K562 (cell line): ENCODE results near the gene NMNAT3. TPM values are rescaled to one million over a fixed set of nuclear protein-coding genes. Genes with fewer than 3 reads are reported as not detected.

Source experiments
- ATAC-seq: fragments of 200-7000 bp; cut with Tn5 transposase; 3 replicates; pipeline ENCODE4 v1.9.1; 2020; ENCODE audit warnings: moderate library complexity
- BruUV-seq: library from RNA; stranded (reverse); fragments of 400-500 nt; replicated peaks from 2 replicates; lab custom pipeline; 2021; lab: Mats Ljungman, UMichigan
- CTCF ChIA-PET: fragments of 300-600 bp; formaldehyde crosslinking; extraction: SDS; loops from one replicate; lab custom pipeline; 2021; ENCODE audit warnings: low intra/inter-chr PET ratio; lab: Yijun Ruan, JAX
- POLR2A ChIA-PET: fragments of 300-600, 350-650 bp; sonication (Branson Sonifier 250); formaldehyde crosslinking; extraction: SDS; loops from one replicate; lab custom pipeline; 2021; ENCODE audit warnings: antibody characterized with exemption, inconsistent platforms; lab: Yijun Ruan, JAX
- DNase-seq, 4 experiments: peaks; one replicate each; pipeline versions ENCODE4 v3.0.0 to v3.0.0-alpha.2; 2011 to 2018; ENCODE audit warnings: low spot score in 3 of 4, mixed read lengths in 3 of 4; ENCODE audit errors: extremely low read depth in 1 of 4
- FAIRE-seq: peaks from 2 replicates; lab custom pipeline; 2011; peaks lifted over from hg19 to GRCh38; lab: Jason Lieb, UNC
- H2AFZ ChIP-seq: 2 replicates; pipeline ENCODE4 v1.6.0; 2011; ENCODE audit warnings: low read depth, low read length, control low read depth, inconsistent platforms
- H3K27ac ChIP-seq: fragments of 200-600 bp; 3 replicates; pipeline ENCODE4 v1.8.0; 2011; ENCODE audit warnings: low read depth, mild to moderate bottlenecking, control low read depth, inconsistent platforms, low read length, moderate library complexity, mixed read lengths; ENCODE audit errors: extremely low read depth
- H3K27me3 ChIP-seq, 2 experiments: fragments of 300-600 bp in 1 of 2; 2 replicates in 1 of 2; 3 replicates in 1 of 2; pipeline versions ENCODE4 v1.6.0 to v1.8.0; 2011; ENCODE audit warnings: inconsistent platforms in 2 of 2, low read length in 2 of 2, mild to moderate bottlenecking in 1 of 2, mixed read lengths in 1 of 2, moderate library complexity in 1 of 2; ENCODE audit not compliant: control insufficient read depth in 2 of 2, insufficient read depth in 2 of 2
- H3K36me3 ChIP-seq: fragments of 300-600 bp; 3 replicates; pipeline ENCODE4 v1.8.0; 2011; ENCODE audit warnings: mild to moderate bottlenecking, low read length, inconsistent platforms; ENCODE audit not compliant: control insufficient read depth, insufficient read depth
- H3K4me1 ChIP-seq, 2 experiments: fragments of 200-600 bp in 1 of 2; replicated peaks in 1 of 2; 2 replicates in 1 of 2; 3 replicates in 1 of 2; pipeline versions ENCODE4 v1.5.1 to v1.8.0; 2011; ENCODE audit warnings: inconsistent platforms in 2 of 2, low read length in 2 of 2, mild to moderate bottlenecking in 1 of 2, mixed read lengths in 1 of 2, moderate library complexity in 1 of 2; ENCODE audit not compliant: control insufficient read depth in 2 of 2, insufficient read depth in 2 of 2
- H3K4me2 ChIP-seq: 2 replicates; pipeline ENCODE4 v1.6.1; 2011; ENCODE audit warnings: low read length, control low read depth, inconsistent platforms, mixed read lengths; ENCODE audit not compliant: insufficient read depth
- H3K4me3 ChIP-seq: fragments of 200-600 bp; sonication (generic), shearing (Covaris generic); 2 replicates; pipeline ENCODE4 v1.5.1; 2016; ENCODE audit warnings: control low read depth, inconsistent platforms
- H3K79me2 ChIP-seq: fragments of 200-600 bp; 3 replicates; pipeline ENCODE4 v1.8.0; 2011; ENCODE audit warnings: low read length, inconsistent platforms; ENCODE audit not compliant: control insufficient read depth, insufficient read depth
- H3K9ac ChIP-seq, 2 experiments: 2 replicates each; pipeline versions ENCODE4 v1.6.0 to v1.6.1; 2011; ENCODE audit warnings: low read depth in 2 of 2, low read length in 2 of 2, control low read depth in 1 of 2, inconsistent platforms in 1 of 2, mild to moderate bottlenecking in 1 of 2, mixed read lengths in 1 of 2; ENCODE audit not compliant: insufficient read depth in 1 of 2
- H3K9me1 ChIP-seq: one replicate; pipeline ENCODE4 v1.6.0; 2011; ENCODE audit warnings: inconsistent platforms, mild to moderate bottlenecking, low read length, moderate library complexity; ENCODE audit not compliant: control insufficient read depth, insufficient read depth
- H3K9me3 ChIP-seq: replicated peaks from 2 replicates; pipeline ENCODE4 v1.5.1; 2011; ENCODE audit warnings: low read depth, low read length, inconsistent platforms; ENCODE audit not compliant: control insufficient read depth, insufficient read depth
- H4K20me1 ChIP-seq: replicated peaks from 2 replicates; pipeline ENCODE4 v1.6.1; 2011; ENCODE audit warnings: low read length, inconsistent platforms, mixed read lengths; ENCODE audit not compliant: control insufficient read depth, insufficient read depth
- GTF3C2 ChIP-seq: IDR thresholded peaks from 3 replicates; pipeline ENCODE4 v1.6.1; 2011; ENCODE audit warnings: borderline replicate concordance, mild to moderate bottlenecking, moderate library complexity; ENCODE audit not compliant: insufficient read length; ENCODE audit errors: extremely low read depth
- ZFP91 ChIP-seq: sonication (generic); formaldehyde crosslinking; IDR thresholded peaks from 2 replicates; pipeline ENCODE4 v1.8.0; 2022; ENCODE audit warnings: mild to moderate bottlenecking, missing genetic modification reagents
- WGBS: fragments of 100-300 bp; shearing (Covaris generic); methylation state at CpG from one replicate; pipeline ENCODE4 v1.1.6; 2016; ENCODE audit warnings: low coverage, mixed read lengths; ENCODE audit not compliant: insufficient coverage; ENCODE audit errors: missing lambda C conversion rate; 5-methylcytosine and 5-hydroxymethylcytosine counted together
- in situ Hi-C: fragments of 300-500 bp; cut with MboI; formaldehyde crosslinking; loops from 4 replicates; pipeline ENCODE4 v1.15.0; 2018; ENCODE audit warnings: inconsistent platforms, mixed read lengths
- intact Hi-C: fragments of 100-400 bp; cut with micrococcal nuclease; formaldehyde crosslinking; loops from 2 replicates; pipeline ENCODE4 v1.14.2; 2022
- polyA plus RNA-seq, 8 experiments: library from polyadenylated mRNA; depleted of rRNA in 4 of 8; stranded (reverse) in 5 of 8; unstranded in 3 of 8; fragments of >200 nt; fragmentation: Nextera tagmentation in 2 of 8; fragmentation: Illumina TruSeq in 1 of 8; extraction: Ambion mirVana in 2 of 8; extraction: Trizol in 1 of 8; gene quantifications; 2 replicates each; pipeline versions ENCODE4 v1.2.1 to v1.2.3, GENCODE V29; 2011 to 2014; ENCODE audit warnings: inconsistent platforms in 1 of 8, missing spikeins in 1 of 8
- total RNA-seq, 7 experiments: library from RNA; depleted of rRNA in 6 of 7; stranded (reverse); fragments of >200 nt in 6 of 7; fragmentation: Illumina TruSeq in 2 of 7; extraction: Trizol in 2 of 7; gene quantifications; 2 replicates each; pipeline versions ENCODE4 v1.2.1 to v1.2.3, GENCODE V29; 2011 to 2021; ENCODE audit warnings: low replicate concordance in 1 of 7

NMNAT3 gene
- total and polyA plus RNA-seq, 9 of the 15 experiments (the other 6 are each of a cell fraction or from before 2014, with no cell fraction given), result 2.3 to 12.5 (median 6.6) TPM

GRCh38 chr3:139602003-139602402 lies 75.8 kb downstream of the NMNAT3 start:
- DNase-seq, result no peak
- CTCF ChIA-PET, result no interaction called here
- WGBS, result 0% methylated on average over 1 of the region's 1 CpG
- H3K4me2 ChIP-seq, result no peak overlapping the region
- intact Hi-C loops, result no loop called here
- H3K9ac ChIP-seq, result no peak overlapping the region
- no peaks in the 10 kb centered on the region for H3K9me3 ChIP-seq
- H4K20me1 ChIP-seq, result no peaks in the 10 kb centered on the region
- TF ChIP-seq GTF3C2 (no peak), ZFP91 (CRISPR knock-in tag) (no peak)
- TF ChIP-seq, all 486 proteins: peak for 0
- H3K4me3 ChIP-seq, result no peak overlapping the region
- H3K27ac ChIP-seq, result no peak overlapping the region
- no peaks in the 10 kb centered on the region for H3K4me1 ChIP-seq
- no peaks in the 10 kb centered on the region for H3K79me2 ChIP-seq
- no peaks in the 10 kb centered on the region for H3K27me3 ChIP-seq
- H3K9me1 ChIP-seq, result no peaks in the 10 kb centered on the region
- in situ Hi-C loops, result no loop called here
- POLR2A ChIA-PET, result interaction anchor here (0.6 kb wide), 1 partner anchor 11 kb away, joined by 3 read pairs; no protein-coding TSS in a partner anchor
- no peak overlapping the region for H2AFZ ChIP-seq
- no peak for ATAC-seq
- no TSS peak for BruUV-seq
- no peak for FAIRE-seq
- no peaks in the 10 kb centered on the region for H3K36me3 ChIP-seq
